ENCODE results near the gene EVPL. TPM values are rescaled to one million over a fixed set of nuclear protein-coding genes. Genes with fewer than 3 reads are reported as not detected.

EVPL gene
- total RNA-seq, 1 experiment from 2014 or later: 7.7 TPM

GRCh38 chr17:75959051-75959838 is 67.9 kb downstream of the EVPL start:
- no peak overlapping the region for H3K4me3 Mint-ChIP-seq (ENCODE audit: unreplicated experiment)
- no peak for TF ChIP-seq CTCF (IDR thresholded peaks at IDR 0.05; ENCODE audit: unreplicated experiment)
- ChIA-PET POLR2A (interaction anchor here (0.7 kb wide), 1 partner anchor 67 kb away, joined by 3 read pairs; no protein-coding TSS in a partner anchor), CTCF (no interaction called here)
- no peak for DNase-seq (ENCODE audit: unreplicated experiment)
- BruUV-seq (replicated peaks): no TSS peak
- no peaks in the 10 kb centered on the region for H3K4me1 Mint-ChIP-seq (ENCODE audit: insufficient read depth, unreplicated experiment)
- H3K27ac Mint-ChIP-seq (ENCODE audit: low read depth, unreplicated experiment): no peak overlapping the region
- H3K9me3 Mint-ChIP-seq (ENCODE audit: unreplicated experiment): no peaks in the 10 kb centered on the region
- no peaks in the 10 kb centered on the region for H3K27me3 Mint-ChIP-seq (ENCODE audit: insufficient read depth, unreplicated experiment)
- intact Hi-C loops (cut with micrococcal nuclease): no loop called here
- peaks cover 70% of the 10 kb centered on the region for H3K36me3 Mint-ChIP-seq (ENCODE audit: insufficient read depth, unreplicated experiment)

Other genes with a start within 250 kb of the EVPL start
- gene UNK, start 242.5 kb downstream of the EVPL start, total RNA-seq (2022): 12.3 and 16.0 TPM in 2 replicates
- gene UNC13D, start 182.9 kb downstream of the EVPL start, total RNA-seq (2022): 3.5 and 7.6 TPM in 2 replicates
- 55.7 and 97.9 TPM in 2 replicates for gene WBP2, start 172.0 kb downstream of the EVPL start, total RNA-seq (2022)
- 23.6 and 25.7 TPM in 2 replicates for gene TRIM47, start 148.7 kb downstream of the EVPL start, total RNA-seq (2022)
- gene TRIM65, start 130.4 kb downstream of the EVPL start, total RNA-seq (2022): 15.9 and 17.4 TPM in 2 replicates
- 97.9 and 111 TPM in 2 replicates for gene MRPL38, start 122.4 kb downstream of the EVPL start, total RNA-seq (2022)
- 14.0 and 18.8 TPM in 2 replicates for gene FBF1, start 86.3 kb downstream of the EVPL start, total RNA-seq (2022)
- 23.4 and 26.0 TPM in 2 replicates for gene ACOX1, start 48.1 kb downstream of the EVPL start, total RNA-seq (2022)
- gene TEN1, start 48.1 kb downstream of the EVPL start, total RNA-seq (2022): 13.0 and 15.4 TPM in 2 replicates
- gene CDK3, start 26.5 kb downstream of the EVPL start, total RNA-seq (2022): 5.3 and 5.7 TPM in 2 replicates
- gene SRP68, start 45.2 kb upstream of the EVPL start, total RNA-seq (2022): 80.8 and 106 TPM in 2 replicates
- gene GALR2, start 47.5 kb upstream of the EVPL start, total RNA-seq (2022): 0.37 TPM in 1 of 2 replicates, not detected in the other
- not detected in 2 replicates for gene ZACN, start 51.9 kb upstream of the EVPL start, total RNA-seq (2022)
- gene EXOC7, start 76.5 kb upstream of the EVPL start, total RNA-seq (2022): 80.8 and 106 TPM in 2 replicates
- not detected in 2 replicates for gene FOXJ1, start 113.9 kb upstream of the EVPL start, total RNA-seq (2022)
- gene RNF157, start 213.2 kb upstream of the EVPL start, total RNA-seq (2022): 0.17 and 0.44 TPM in 2 replicates
- gene UBALD2, start 238.0 kb upstream of the EVPL start, total RNA-seq (2022): 84.9 and 109 TPM in 2 replicates